H7 (cell line): ENCODE measurements around the gene ABLIM1. TPM values are rescaled to one million over a fixed set of nuclear protein-coding genes. Genes with fewer than 3 reads are reported as not detected.

Experiments
- DNase-seq: peaks from one replicate; pipeline ENCODE4 v3.0.0; 2012
- H3K27me3 ChIP-seq: 2 replicates; pipeline ENCODE4 v1.6.0; 2011; ENCODE audit warnings: mild to moderate bottlenecking, low read length; ENCODE audit not compliant: control insufficient read depth, insufficient read depth
- H3K36me3 ChIP-seq: replicated peaks from 2 replicates; pipeline ENCODE4 v1.5.1; 2011; ENCODE audit warnings: low read length; ENCODE audit not compliant: control insufficient read depth, insufficient read depth
- H3K4me3 ChIP-seq: 2 replicates; pipeline ENCODE4 v1.5.1; 2011; ENCODE audit warnings: low read depth, mild to moderate bottlenecking, control low read depth, low read length, moderate library complexity; ENCODE audit not compliant: insufficient read depth
- total RNA-seq: library from RNA; depleted of rRNA; stranded (reverse); fragments of >200 nt; shearing (Covaris generic); gene quantifications from 2 replicates; pipeline ENCODE4 v1.2.3, GENCODE V29; 2014

The ABLIM1 gene
- total RNA-seq, 1 experiment from 2014 or later = 29.5 TPM

GRCh38 chr10:114498413-114499111 lies 159.5 kb downstream of the ABLIM1 start:
- H3K4me3 ChIP-seq = no peak overlapping the region
- DNase-seq = no peak

GRCh38 chr10:114495303-114495702 lies 162.8 kb downstream of the ABLIM1 start:
- Histone ChIP-seq H3K36me3 (no peaks in the 10 kb centered on the region), H3K27me3 (no peaks in the 10 kb centered on the region), H3K4me3 (no peak overlapping the region)
- DNase-seq = no peak

More at GRCh38 chr10:114498413-114499111, 159.5 kb downstream of the ABLIM1 start:
- Histone ChIP-seq H3K36me3 (no peaks in the 10 kb centered on the region), H3K27me3 (no peaks in the 10 kb centered on the region)

- Histone ChIP-seq H3K36me3 (no peaks in the 10 kb centered on the region), H3K27me3 (no peaks in the 10 kb centered on the region), H3K4me3 (no peak overlapping the region)
- no peak for DNase-seq
These were observed 165.6 kb downstream of the ABLIM1 start for GRCh38 chr10:114492351-114493037.

DNA sequence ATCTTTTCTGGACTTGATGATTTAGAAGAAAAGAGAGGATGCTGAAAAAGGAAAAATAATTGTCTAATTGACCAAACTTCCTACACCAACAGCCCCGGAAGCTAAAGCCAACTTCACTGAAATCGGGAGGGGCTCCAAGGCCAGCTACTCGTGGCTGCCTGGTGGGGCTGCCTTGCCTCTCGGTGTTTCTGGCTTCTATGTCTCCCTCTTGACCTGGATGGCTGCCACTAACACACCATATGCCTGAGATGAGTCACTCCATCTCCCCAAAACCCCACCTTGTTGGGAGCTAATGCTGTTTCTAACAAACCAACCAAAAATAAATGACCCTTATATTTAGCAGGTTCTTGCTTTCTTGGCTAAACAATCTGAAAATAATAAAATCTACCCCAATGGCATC lies 166.1 kb downstream of the ABLIM1 start:
- no peak for DNase-seq
- H3K27me3 ChIP-seq = no peaks in the 10 kb centered on the region
- H3K4me3 ChIP-seq = no peak overlapping the region
- no peaks in the 10 kb centered on the region for H3K36me3 ChIP-seq

GRCh38 chr10:114491419-114491818 lies 166.7 kb downstream of the ABLIM1 start:
- Histone ChIP-seq H3K4me3 (no peak overlapping the region), H3K36me3 (no peaks in the 10 kb centered on the region), H3K27me3 (no peaks in the 10 kb centered on the region)
- DNase-seq = no peak

DNA sequence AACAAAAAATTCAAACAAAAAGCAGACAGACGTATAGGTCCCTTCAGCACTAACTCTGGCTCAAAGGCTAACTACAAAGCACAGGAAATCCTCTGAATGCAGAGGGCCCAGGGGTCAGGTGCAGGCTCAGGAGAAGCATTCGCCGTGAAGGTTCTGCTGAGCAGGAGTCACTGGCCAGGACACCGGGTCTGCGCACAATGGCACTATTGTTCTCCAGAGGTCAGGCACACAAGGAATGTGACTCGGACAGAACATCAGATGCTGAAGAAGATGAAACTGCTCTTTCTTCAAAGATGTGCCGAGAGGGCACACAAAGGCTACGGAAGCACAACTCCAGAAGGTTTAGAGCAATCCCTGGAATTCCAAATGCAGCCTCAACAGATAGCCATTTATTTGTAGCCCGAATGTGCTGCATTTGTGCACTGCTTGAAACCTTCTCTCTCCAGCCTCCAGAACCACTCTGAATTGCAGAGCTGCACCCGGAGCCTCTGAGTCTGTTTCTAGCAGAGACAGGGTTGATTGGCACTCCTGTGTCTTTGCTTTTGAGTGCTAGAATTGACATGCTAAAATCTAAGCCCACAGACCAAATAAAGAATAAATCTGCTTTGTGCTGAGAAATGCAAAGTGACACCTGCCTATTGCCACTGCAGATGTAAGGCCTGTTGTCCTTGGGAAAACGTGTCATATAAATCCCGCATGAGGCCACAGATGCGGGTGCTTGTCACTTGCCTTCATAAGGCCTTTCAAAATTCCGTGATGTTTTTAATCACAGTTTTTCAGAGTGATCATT lies 168.4 kb downstream of the ABLIM1 start:
- Histone ChIP-seq H3K4me3 (no peak overlapping the region), H3K36me3 (no peaks in the 10 kb centered on the region), H3K27me3 (no peaks in the 10 kb centered on the region)
- DNase-seq = peak; percentile 54

GRCh38 chr10:114487815-114488536 lies 170.1 kb downstream of the ABLIM1 start:
- Histone ChIP-seq H3K27me3 (no peaks in the 10 kb centered on the region), H3K4me3 (no peak overlapping the region), H3K36me3 (no peaks in the 10 kb centered on the region)
- no peak for DNase-seq

DNA sequence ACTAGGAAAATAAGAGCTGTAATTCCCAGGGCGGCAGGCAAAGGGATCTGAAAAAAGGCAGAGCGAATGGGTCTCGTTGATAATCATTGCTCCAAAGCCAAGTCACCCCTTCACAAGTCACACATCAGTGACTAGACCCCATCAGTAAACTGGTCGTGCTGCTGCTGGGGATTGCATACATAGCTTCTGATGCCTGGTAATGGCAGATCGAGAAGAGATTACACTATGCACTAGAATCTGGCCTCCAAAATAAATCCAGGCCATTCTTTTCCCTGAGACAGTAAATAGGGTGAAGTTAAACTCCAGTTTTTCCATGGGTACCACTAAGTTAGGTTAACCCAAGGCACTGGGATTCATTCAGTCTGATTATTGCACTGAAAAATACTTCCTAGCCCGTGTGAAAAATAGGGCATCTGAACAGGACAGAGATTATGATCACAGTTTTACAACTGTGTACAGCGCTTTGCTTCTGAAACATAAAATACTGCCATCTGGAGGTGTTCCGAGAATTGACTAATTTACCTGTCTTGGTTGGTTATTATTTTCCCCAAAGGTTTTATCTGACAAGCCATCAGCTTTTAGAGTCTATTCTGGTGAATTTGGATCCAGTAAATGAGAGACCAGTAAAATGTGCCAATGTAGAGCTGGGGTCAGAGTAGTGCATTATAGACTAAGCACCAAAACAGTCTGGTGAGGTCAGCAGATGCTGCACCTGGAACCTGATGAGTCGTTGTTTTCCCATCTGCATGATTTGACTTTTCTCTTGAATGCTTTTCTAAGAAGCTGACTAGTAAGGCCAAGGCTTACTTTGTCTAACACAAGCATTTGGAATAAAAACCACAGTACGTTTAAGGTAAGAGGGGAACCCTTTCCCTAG lies 170.9 kb downstream of the ABLIM1 start:
- DNase-seq = no peak
- H3K4me3 ChIP-seq = no peak overlapping the region
- H3K36me3 ChIP-seq = no peaks in the 10 kb centered on the region
- H3K27me3 ChIP-seq = no peaks in the 10 kb centered on the region

GRCh38 chr10:114485696-114486400 lies 172.2 kb downstream of the ABLIM1 start:
- no peaks in the 10 kb centered on the region for H3K27me3 ChIP-seq
- H3K36me3 ChIP-seq = no peaks in the 10 kb centered on the region
- no peak overlapping the region for H3K4me3 ChIP-seq
- no peak for DNase-seq

DNA sequence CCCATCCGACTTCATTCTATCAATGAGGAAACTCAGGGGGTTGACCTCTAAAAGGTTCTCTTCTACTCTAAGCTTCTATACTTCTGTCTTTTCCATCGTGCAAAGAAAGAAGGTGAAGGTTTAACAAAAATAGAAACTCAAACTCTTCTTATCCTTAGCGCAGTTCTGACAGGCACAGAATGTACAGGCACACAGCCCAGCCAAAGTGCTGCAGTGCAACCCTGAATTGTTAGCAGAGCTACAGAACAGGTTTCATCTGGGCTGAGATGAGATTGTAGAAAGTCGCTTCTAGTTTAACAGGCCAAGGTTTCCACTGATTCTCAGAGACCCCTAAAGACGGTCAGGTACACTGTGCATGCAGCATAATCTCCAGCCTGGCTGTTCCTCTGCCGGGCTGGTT lies 174.5 kb downstream of the ABLIM1 start:
- Histone ChIP-seq H3K27me3 (no peaks in the 10 kb centered on the region), H3K36me3 (no peaks in the 10 kb centered on the region), H3K4me3 (no peak overlapping the region)
- DNase-seq = no peak

DNA sequence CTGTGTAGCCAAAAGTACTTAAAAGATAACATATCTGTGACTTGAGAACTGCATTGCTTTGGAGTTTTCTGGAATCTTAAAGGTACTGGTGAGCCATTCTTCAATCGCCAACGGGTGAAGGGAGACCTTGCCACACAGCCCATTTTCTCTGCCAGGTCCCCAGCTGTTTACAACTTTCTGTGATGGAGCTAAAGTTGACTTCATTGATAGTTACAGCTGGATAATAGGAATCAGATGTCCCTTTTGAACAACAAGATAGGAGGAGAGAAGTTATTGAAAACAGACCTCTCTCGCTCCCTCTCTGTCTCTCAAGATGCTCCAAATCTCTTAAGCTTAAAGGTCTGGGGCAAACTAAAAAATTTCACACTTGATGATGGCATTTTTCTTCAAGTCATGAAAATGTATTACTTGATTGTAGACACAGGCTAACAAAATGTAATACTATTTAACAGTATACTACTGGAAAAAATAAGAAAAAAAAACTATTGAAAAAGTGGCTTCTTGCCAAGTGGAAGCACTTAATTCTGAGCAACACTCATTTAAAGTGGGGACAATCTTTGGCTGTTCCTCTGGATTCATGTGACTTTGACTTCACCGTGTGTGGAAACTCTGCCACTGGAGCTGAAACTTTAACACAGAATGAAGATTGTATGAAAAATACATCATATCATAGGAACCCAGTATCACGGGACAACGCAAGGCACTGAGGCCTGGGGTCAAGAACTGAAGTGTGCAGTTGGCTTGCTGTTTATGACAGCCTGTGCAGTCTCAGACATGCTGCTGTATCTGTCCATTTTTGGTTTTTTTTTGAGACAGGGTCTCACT lies 175.4 kb downstream of the ABLIM1 start:
- no peaks in the 10 kb centered on the region for H3K36me3 ChIP-seq
- no peak overlapping the region for H3K4me3 ChIP-seq
- H3K27me3 ChIP-seq = no peaks in the 10 kb centered on the region
- no peak for DNase-seq

GRCh38 chr10:114481055-114481454 lies 177.0 kb downstream of the ABLIM1 start:
- Histone ChIP-seq H3K36me3 (no peaks in the 10 kb centered on the region), H3K27me3 (no peaks in the 10 kb centered on the region), H3K4me3 (no peak overlapping the region)
- DNase-seq = no peak
